ENCODE results near the gene LAMC2.

Gene LAMC2

DNA sequence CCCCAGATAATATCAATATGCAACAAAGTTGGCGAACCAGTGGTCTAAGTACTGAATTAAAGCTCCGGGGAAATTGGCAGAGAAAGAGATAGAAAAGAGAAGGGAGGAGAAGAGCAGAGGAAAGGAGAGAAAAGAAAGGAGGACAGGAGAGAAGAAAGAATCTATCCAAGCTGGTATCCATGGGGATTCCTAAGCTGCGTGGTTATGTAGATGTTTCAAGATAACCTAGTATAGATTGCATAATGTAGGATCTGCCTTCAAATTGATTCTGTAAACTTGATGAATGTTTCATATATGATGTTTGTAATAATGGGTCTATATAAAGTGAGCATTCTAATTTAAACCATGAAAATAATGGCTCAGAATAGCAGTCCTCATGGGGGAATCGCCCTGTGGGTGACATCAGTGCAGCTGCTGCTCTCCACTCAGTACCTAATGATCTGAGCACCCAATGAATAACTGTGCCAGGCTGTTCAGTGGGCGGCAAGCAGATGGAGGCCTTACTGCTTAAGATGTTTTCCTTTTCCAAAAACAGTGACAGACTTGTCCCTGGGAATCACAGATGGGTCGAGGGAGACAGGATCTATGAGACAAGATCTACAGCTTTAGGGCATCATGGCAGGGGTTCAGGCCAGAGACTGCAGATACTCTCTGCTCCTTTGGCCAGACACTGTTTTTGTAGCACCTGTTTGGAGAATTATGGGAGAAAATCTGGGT lies 78.0 kb downstream of the LAMC2 start:
- no peaks in the 10 kb centered on the region; the same call in 1 of the 2 replicates for H3K9me2 ChIP-seq (replicated peaks; ENCODE audit: low read depth, low read length)
- no peak overlapping the region for H3K4me2 ChIP-seq (ENCODE audit: low read depth, low read length, poor library complexity, severe bottlenecking)
- no peak overlapping the region for H2AFZ ChIP-seq (ENCODE audit: low read length)
- no peaks in the 10 kb centered on the region for H3F3A ChIP-seq (ENCODE audit: low read depth)
- no peaks in the 10 kb centered on the region for H4K20me1 ChIP-seq (ENCODE audit: insufficient read depth, low read length, poor library complexity, severe bottlenecking)
- H3K4me1 ChIP-seq (ENCODE audit: insufficient read depth, low read length, poor library complexity, severe bottlenecking), result no peaks in the 10 kb centered on the region
- no peaks in the 10 kb centered on the region for H3K36me3 ChIP-seq (ENCODE audit: insufficient read depth, low read length)
- no peaks in the 10 kb centered on the region for H3K79me2 ChIP-seq (ENCODE audit: insufficient read depth, low read length)
- H3K9ac ChIP-seq (ENCODE audit: low read depth, low read length, poor library complexity, severe bottlenecking), result no peak overlapping the region
- no peaks in the 10 kb centered on the region for H3K27me3 ChIP-seq (ENCODE audit: insufficient read depth, low read length, poor library complexity, severe bottlenecking)
- H3K4me3 ChIP-seq (ENCODE audit: low read length, poor library complexity, severe bottlenecking), result no peak overlapping the region
- no peaks in the 10 kb centered on the region for H3K9me3 ChIP-seq (ENCODE audit: insufficient read depth, low read depth, low read length)
- TF ChIP-seq CTCF (conservative IDR thresholded peaks at IDR 0.05; ENCODE audit: low read length) (no peak), EZH2phosphoT487 (IDR thresholded peaks at IDR 0.05; ENCODE audit: borderline replicate concordance) (no peak)

- no peaks in the 10 kb centered on the region for H3K9me3 ChIP-seq (ENCODE audit: insufficient read depth, low read depth, low read length)
- H3K9ac ChIP-seq (ENCODE audit: low read depth, low read length, poor library complexity, severe bottlenecking), result no peak overlapping the region
- H3F3A ChIP-seq (ENCODE audit: low read depth), result no peaks in the 10 kb centered on the region
- H3K79me2 ChIP-seq (ENCODE audit: insufficient read depth, low read length), result no peaks in the 10 kb centered on the region
- no peaks in the 10 kb centered on the region for H4K20me1 ChIP-seq (ENCODE audit: insufficient read depth, low read length, poor library complexity, severe bottlenecking)
- H3K4me2 ChIP-seq (ENCODE audit: low read depth, low read length, poor library complexity, severe bottlenecking), result no peak overlapping the region
- H3K4me3 ChIP-seq (ENCODE audit: low read length, poor library complexity, severe bottlenecking), result no peak overlapping the region
- no peaks in the 10 kb centered on the region for H3K36me3 ChIP-seq (ENCODE audit: insufficient read depth, low read length)
- H2AFZ ChIP-seq (ENCODE audit: low read length), result no peak overlapping the region
- H3K9me2 ChIP-seq (replicated peaks; ENCODE audit: low read depth, low read length), result no peaks in the 10 kb centered on the region; the same call in 1 of the 2 replicates
- H3K4me1 ChIP-seq (ENCODE audit: insufficient read depth, low read length, poor library complexity, severe bottlenecking), result no peaks in the 10 kb centered on the region
- H3K27me3 ChIP-seq (ENCODE audit: insufficient read depth, low read length, poor library complexity, severe bottlenecking), result no peaks in the 10 kb centered on the region
- TF ChIP-seq CTCF (conservative IDR thresholded peaks at IDR 0.05; ENCODE audit: low read length) (no peak), EZH2phosphoT487 (IDR thresholded peaks at IDR 0.05; ENCODE audit: borderline replicate concordance) (no peak)
Measured at GRCh38 chr1:183267646-183268431, 81.8 kb downstream of the LAMC2 start.

DNA sequence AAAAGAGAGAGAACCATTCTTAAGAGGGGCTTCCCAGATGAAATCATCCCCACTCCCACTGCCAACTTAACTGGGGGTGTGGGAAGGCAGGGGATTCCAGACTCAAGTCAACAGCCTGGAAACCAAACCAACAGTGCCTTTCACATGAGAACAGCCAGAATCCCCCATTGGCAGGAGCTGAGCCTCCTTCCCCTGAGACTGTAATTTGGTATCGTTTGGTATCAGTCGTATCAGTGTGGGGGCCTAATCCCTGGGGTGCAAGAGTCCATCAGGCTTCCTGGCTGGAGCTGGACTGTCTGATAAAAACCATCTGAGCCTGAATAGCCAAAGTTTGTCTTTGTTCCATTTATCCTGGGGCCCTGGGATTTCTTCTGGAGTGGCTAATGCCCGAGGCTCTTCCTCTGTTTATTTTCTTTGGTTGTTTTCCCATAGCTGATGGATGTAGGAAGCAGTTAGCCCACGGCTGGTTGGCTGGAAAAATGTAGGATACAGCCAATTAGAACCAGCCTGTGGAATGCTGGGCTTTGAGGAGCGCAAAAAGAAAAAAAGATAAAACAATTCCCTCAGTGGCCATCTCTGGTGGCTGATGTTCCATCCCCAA lies 84.6 kb downstream of the LAMC2 start:
- Histone ChIP-seq H3K4me3 (ENCODE audit: low read length, poor library complexity, severe bottlenecking) (no peak overlapping the region), H3K79me2 (ENCODE audit: insufficient read depth, low read length) (no peaks in the 10 kb centered on the region), H3K4me2 (ENCODE audit: low read depth, low read length, poor library complexity, severe bottlenecking) (no peak overlapping the region), H3K36me3 (ENCODE audit: insufficient read depth, low read length) (no peaks in the 10 kb centered on the region), H4K20me1 (ENCODE audit: insufficient read depth, low read length, poor library complexity, severe bottlenecking) (no peaks in the 10 kb centered on the region), H2AFZ (ENCODE audit: low read length) (no peak overlapping the region), H3K4me1 (ENCODE audit: insufficient read depth, low read length, poor library complexity, severe bottlenecking) (no peaks in the 10 kb centered on the region), H3K9me3 (ENCODE audit: insufficient read depth, low read depth, low read length) (no peaks in the 10 kb centered on the region), H3K9me2 (replicated peaks; ENCODE audit: low read depth, low read length) (no peaks in the 10 kb centered on the region; the same call in 1 of the 2 replicates), H3K27me3 (ENCODE audit: insufficient read depth, low read length, poor library complexity, severe bottlenecking) (no peaks in the 10 kb centered on the region), H3F3A (ENCODE audit: low read depth) (no peaks in the 10 kb centered on the region), H3K9ac (ENCODE audit: low read depth, low read length, poor library complexity, severe bottlenecking) (no peak overlapping the region)
- TF ChIP-seq CTCF (conservative IDR thresholded peaks at IDR 0.05; ENCODE audit: low read length) (no peak), EZH2phosphoT487 (IDR thresholded peaks at IDR 0.05; ENCODE audit: borderline replicate concordance) (no peak)

Data from Loucy (cell line).